NCI-H1694 (cell line): ENCODE results near the gene HAPSTR1.
"Not testable (repeated sequence)": the region's sequence is repeated elsewhere in the genome, so short reads cannot be mapped to it uniquely, and the experiment has no call there.

Experiments
- DNase-seq: peaks from one replicate; lab custom pipeline; 2025; lab: John Stamatoyannopoulos, UW

Gene HAPSTR1

GRCh38 chr16:9072806-9073341 lies 18.6 kb upstream of the HAPSTR1 start:
- no peak for DNase-seq

GRCh38 chr16:9075299-9076071 lies 16.0 kb upstream of the HAPSTR1 start:
- no peak for DNase-seq

- no peak for DNase-seq
These were observed 14.2 kb upstream of the HAPSTR1 start for GRCh38 chr16:9077091-9077809.

- not testable (repeated sequence) for DNase-seq
These were observed 12.7 kb upstream of the HAPSTR1 start for GRCh38 chr16:9078467-9079429.

- no peak for DNase-seq
These were observed 12.0 kb upstream of the HAPSTR1 start for GRCh38 chr16:9079430-9079812.

GRCh38 chr16:9081158-9081557 lies 10.3 kb upstream of the HAPSTR1 start:
- DNase-seq = no peak

- DNase-seq = no peak
These were observed 9.6 kb upstream of the HAPSTR1 start for GRCh38 chr16:9081843-9082242.

GRCh38 chr16:9082422-9082821 lies 9.0 kb upstream of the HAPSTR1 start:
- DNase-seq = no peak

GRCh38 chr16:9087733-9088132 lies 3.7 kb upstream of the HAPSTR1 start:
- not testable (repeated sequence) for DNase-seq

- no peak for DNase-seq
These were observed 2.6 kb upstream of the HAPSTR1 start for GRCh38 chr16:9088848-9089247.

GRCh38 chr16:9089660-9090059 lies 1.8 kb upstream of the HAPSTR1 start:
- no peak for DNase-seq

GRCh38 chr16:9090101-9090959 lies 1.1 kb upstream of the HAPSTR1 start:
- no peak for DNase-seq

GRCh38 chr16:9091867-9092281 lies 430 bp downstream of the HAPSTR1 start:
- no peak for DNase-seq

GRCh38 chr16:9092282-9092977 lies 986 bp downstream of the HAPSTR1 start:
- no peak for DNase-seq

GRCh38 chr16:9092978-9093344 lies 1.5 kb downstream of the HAPSTR1 start:
- no peak for DNase-seq

- no peak for DNase-seq
These were observed 2.8 kb downstream of the HAPSTR1 start for GRCh38 chr16:9094011-9094846.

- DNase-seq = no peak
These were observed 3.7 kb downstream of the HAPSTR1 start for GRCh38 chr16:9095171-9095570.

GRCh38 chr16:9095656-9096397 lies 4.4 kb downstream of the HAPSTR1 start:
- no peak for DNase-seq

GRCh38 chr16:9096416-9096952 lies 5.0 kb downstream of the HAPSTR1 start:
- DNase-seq = no peak
